ENCODE results near the gene TPR. TPM values are rescaled to one million over a fixed set of nuclear protein-coding genes. Genes with fewer than 3 reads are reported as not detected.

Gene TPR
- total RNA-seq, 1 experiment from 2014 or later, result 86.1 TPM

DNA sequence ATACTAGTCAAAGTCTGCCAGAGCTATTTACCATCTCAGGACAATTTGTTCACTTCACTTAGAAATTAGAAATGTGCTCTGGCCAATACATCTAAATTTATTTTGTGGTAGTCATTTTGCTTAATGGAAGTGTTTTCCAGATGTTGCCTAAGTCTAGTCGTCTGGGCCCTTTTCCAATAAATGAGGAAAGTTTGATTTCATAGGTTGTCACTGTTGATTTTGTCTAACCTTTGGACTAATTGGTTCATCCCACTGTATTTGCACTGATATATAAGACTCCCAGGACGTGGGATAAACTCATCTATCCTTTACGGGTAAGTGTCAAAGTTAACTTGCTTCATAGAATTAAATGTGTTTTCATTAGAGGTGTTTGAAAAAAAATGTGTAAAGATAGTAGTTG, 79.1 kb downstream of the TPR start, which contains the start of gene PRG4:
TSS of gene PRG4 (plus strand) at position 300 of the 400 bp plus-strand sequence.
- Histone ChIP-seq H3K27me3 (ENCODE audit: low read length) (no peaks in the 10 kb centered on the region), H3K4me3 (ENCODE audit: low read length) (no peak within 1 kb of the TSS), H3K9me3 (ENCODE audit: low read length) (no peaks in the 10 kb centered on the region), H3K79me2 (ENCODE audit: low read length) (no peaks in the 10 kb centered on the region), H3K9me2 (replicated peaks; ENCODE audit: insufficient read depth, low read length) (no peaks in the 10 kb centered on the region), H3K4me2 (ENCODE audit: low read depth, low read length, poor library complexity, severe bottlenecking) (no peak within 1 kb of the TSS), H2AFZ (ENCODE audit: low read length) (no peak within 1 kb of the TSS), H3K36me3 (ENCODE audit: insufficient read depth, low read length) (no peaks in the 10 kb centered on the region), H3K27ac (ENCODE audit: low read length) (no peak within 1 kb of the TSS), H4K20me1 (ENCODE audit: insufficient read depth, low read depth, low read length) (no peaks in the 10 kb centered on the region), H3K9ac (ENCODE audit: low read length) (no peak within 1 kb of the TSS), H3K4me1 (ENCODE audit: low read length) (no peaks in the 10 kb centered on the region)
- DNase-seq, result no peak

DNA sequence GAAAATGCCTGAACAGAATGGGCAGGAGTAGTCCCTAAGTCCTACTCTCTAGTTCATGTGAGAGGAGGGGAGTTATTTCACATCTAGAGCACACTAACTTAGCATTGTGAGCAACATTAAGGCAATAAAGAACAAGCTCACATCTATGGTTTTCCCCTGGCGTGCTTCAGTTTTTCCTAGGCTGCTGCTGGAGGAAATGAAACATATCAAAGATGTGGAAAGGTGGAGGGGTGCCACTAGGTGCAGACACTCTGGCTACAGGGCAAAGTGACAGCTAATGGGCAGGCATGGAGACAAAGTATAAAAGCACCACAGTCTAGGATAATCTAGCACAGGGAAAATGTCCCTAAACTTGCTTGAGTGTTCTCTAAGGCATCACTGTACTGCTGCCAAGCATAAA, 82.2 kb downstream of the TPR start:
- Histone ChIP-seq H3K4me2 (ENCODE audit: low read depth, low read length, poor library complexity, severe bottlenecking) (no peak overlapping the region), H3K9me2 (replicated peaks; ENCODE audit: insufficient read depth, low read length) (no peaks in the 10 kb centered on the region), H3K27ac (ENCODE audit: low read length) (no peak overlapping the region), H2AFZ (ENCODE audit: low read length) (no peak overlapping the region), H3K9me3 (ENCODE audit: low read length) (no peaks in the 10 kb centered on the region), H4K20me1 (ENCODE audit: insufficient read depth, low read depth, low read length) (no peaks in the 10 kb centered on the region), H3K9ac (ENCODE audit: low read length) (no peak overlapping the region), H3K36me3 (ENCODE audit: insufficient read depth, low read length) (no peaks in the 10 kb centered on the region), H3K4me1 (ENCODE audit: low read length) (no peaks in the 10 kb centered on the region), H3K4me3 (ENCODE audit: low read length) (no peak overlapping the region), H3K79me2 (ENCODE audit: low read length) (no peaks in the 10 kb centered on the region), H3K27me3 (ENCODE audit: low read length) (no peaks in the 10 kb centered on the region)
- no peak for DNase-seq

- Histone ChIP-seq H3K27me3 (ENCODE audit: low read length) (no peaks in the 10 kb centered on the region), H3K4me3 (ENCODE audit: low read length) (no peak overlapping the region), H3K9me3 (ENCODE audit: low read length) (no peaks in the 10 kb centered on the region), H3K79me2 (ENCODE audit: low read length) (no peaks in the 10 kb centered on the region), H4K20me1 (ENCODE audit: insufficient read depth, low read depth, low read length) (no peaks in the 10 kb centered on the region), H3K4me2 (ENCODE audit: low read depth, low read length, poor library complexity, severe bottlenecking) (no peak overlapping the region), H3K27ac (ENCODE audit: low read length) (no peak overlapping the region), H3K9ac (ENCODE audit: low read length) (no peak overlapping the region), H2AFZ (ENCODE audit: low read length) (no peak overlapping the region), H3K9me2 (replicated peaks; ENCODE audit: insufficient read depth, low read length) (no peaks in the 10 kb centered on the region), H3K4me1 (ENCODE audit: low read length) (no peaks in the 10 kb centered on the region), H3K36me3 (ENCODE audit: insufficient read depth, low read length) (no peaks in the 10 kb centered on the region)
- peak; percentile 33 for DNase-seq
Measured at GRCh38 chr1:186291271-186291670, 83.8 kb downstream of the TPR start.

DNA sequence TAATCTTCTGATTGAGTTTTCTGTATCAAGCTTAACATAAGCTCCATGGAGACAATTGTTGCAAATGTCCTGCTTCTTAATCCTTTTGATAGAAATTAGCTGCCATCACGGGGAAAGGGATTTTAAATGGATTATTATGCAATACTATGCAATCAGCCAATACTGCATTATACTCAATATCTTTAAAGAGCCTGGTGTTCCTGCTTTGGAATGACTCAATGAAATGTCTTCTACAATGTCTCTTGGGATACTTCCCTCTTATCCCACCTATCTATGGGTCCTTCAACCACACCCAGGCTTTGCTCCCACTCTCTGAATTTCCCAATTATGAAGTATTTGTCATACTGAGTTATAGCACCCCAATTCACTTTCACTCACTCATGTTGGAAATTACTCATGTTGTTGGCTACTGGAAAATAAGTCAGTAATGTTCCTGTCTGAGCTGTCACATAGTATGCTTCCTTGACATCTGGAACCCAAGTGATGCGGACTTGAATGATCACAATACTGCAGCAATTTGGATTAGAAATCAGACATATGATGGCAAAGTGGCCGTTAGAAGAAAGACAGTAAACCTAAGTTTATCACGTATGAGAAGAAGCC, 85.0 kb downstream of the TPR start:
- H3K9ac ChIP-seq (ENCODE audit: low read length), result no peak overlapping the region
- H3K4me2 ChIP-seq (ENCODE audit: low read depth, low read length, poor library complexity, severe bottlenecking), result no peak overlapping the region

GRCh38 chr1:186286615-186287315, 88.3 kb downstream of the TPR start:
- H3K4me2 ChIP-seq (ENCODE audit: low read depth, low read length, poor library complexity, severe bottlenecking), result no peak overlapping the region

More for the DNA sequence above, 85.0 kb downstream of the TPR start:
- Histone ChIP-seq H3K9me3 (ENCODE audit: low read length) (no peaks in the 10 kb centered on the region), H3K36me3 (ENCODE audit: insufficient read depth, low read length) (no peaks in the 10 kb centered on the region), H3K79me2 (ENCODE audit: low read length) (no peaks in the 10 kb centered on the region), H3K4me3 (ENCODE audit: low read length) (no peak overlapping the region), H4K20me1 (ENCODE audit: insufficient read depth, low read depth, low read length) (no peaks in the 10 kb centered on the region), H3K27me3 (ENCODE audit: low read length) (no peaks in the 10 kb centered on the region), H2AFZ (ENCODE audit: low read length) (no peak overlapping the region), H3K9me2 (replicated peaks; ENCODE audit: insufficient read depth, low read length) (no peaks in the 10 kb centered on the region), H3K4me1 (ENCODE audit: low read length) (no peaks in the 10 kb centered on the region), H3K27ac (ENCODE audit: low read length) (no peak overlapping the region)
- DNase-seq, result peak; percentile 12

DNA sequence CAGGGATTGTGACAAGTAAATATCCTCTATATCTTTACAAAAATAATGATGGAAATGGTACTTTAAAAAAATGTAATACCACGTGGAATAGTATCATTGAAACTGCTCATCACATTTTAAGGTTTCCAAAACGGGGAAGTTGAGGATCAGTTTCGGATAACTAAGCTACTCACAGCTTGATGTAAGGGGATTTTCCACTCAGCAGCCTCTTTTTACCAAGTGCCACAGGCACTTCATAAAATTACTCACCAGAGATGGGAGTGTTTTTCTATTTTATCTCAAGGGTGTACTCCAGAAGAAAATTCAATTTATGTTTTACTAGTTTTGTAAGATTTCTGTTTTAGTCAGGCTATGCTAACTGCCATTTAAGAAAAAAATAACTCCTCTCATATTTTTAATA, 91.7 kb downstream of the TPR start:
- no peaks in the 10 kb centered on the region for H3K36me3 ChIP-seq (ENCODE audit: insufficient read depth, low read length)
- no peak for DNase-seq
- no peak overlapping the region for H3K9ac ChIP-seq (ENCODE audit: low read length)
- no peaks in the 10 kb centered on the region for H3K4me1 ChIP-seq (ENCODE audit: low read length)
- no peak overlapping the region for H2AFZ ChIP-seq (ENCODE audit: low read length)
- H4K20me1 ChIP-seq (ENCODE audit: insufficient read depth, low read depth, low read length), result no peaks in the 10 kb centered on the region
- H3K27ac ChIP-seq (ENCODE audit: low read length), result no peak overlapping the region
- H3K79me2 ChIP-seq (ENCODE audit: low read length), result no peaks in the 10 kb centered on the region
- no peaks in the 10 kb centered on the region for H3K9me2 ChIP-seq (replicated peaks; ENCODE audit: insufficient read depth, low read length)
- H3K4me3 ChIP-seq (ENCODE audit: low read length), result no peak overlapping the region
- no peaks in the 10 kb centered on the region for H3K9me3 ChIP-seq (ENCODE audit: low read length)
- no peaks in the 10 kb centered on the region for H3K27me3 ChIP-seq (ENCODE audit: low read length)
- no peak overlapping the region for H3K4me2 ChIP-seq (ENCODE audit: low read depth, low read length, poor library complexity, severe bottlenecking)

More at GRCh38 chr1:186286615-186287315, 88.3 kb downstream of the TPR start:
- no peaks in the 10 kb centered on the region for H4K20me1 ChIP-seq (ENCODE audit: insufficient read depth, low read depth, low read length)
- no peaks in the 10 kb centered on the region for H3K79me2 ChIP-seq (ENCODE audit: low read length)
- H3K4me3 ChIP-seq (ENCODE audit: low read length), result no peak overlapping the region
- no peak overlapping the region for H3K27ac ChIP-seq (ENCODE audit: low read length)
- H3K9ac ChIP-seq (ENCODE audit: low read length), result no peak overlapping the region
- no peaks in the 10 kb centered on the region for H3K9me3 ChIP-seq (ENCODE audit: low read length)
- DNase-seq, result peak; percentile 14
- H3K9me2 ChIP-seq (replicated peaks; ENCODE audit: insufficient read depth, low read length), result no peaks in the 10 kb centered on the region
- H3K27me3 ChIP-seq (ENCODE audit: low read length), result no peaks in the 10 kb centered on the region
- H2AFZ ChIP-seq (ENCODE audit: low read length), result no peak overlapping the region
- no peaks in the 10 kb centered on the region for H3K36me3 ChIP-seq (ENCODE audit: insufficient read depth, low read length)
- no peaks in the 10 kb centered on the region for H3K4me1 ChIP-seq (ENCODE audit: low read length)

- Histone ChIP-seq H3K4me3 (ENCODE audit: low read length) (no peak overlapping the region), H4K20me1 (ENCODE audit: insufficient read depth, low read depth, low read length) (no peaks in the 10 kb centered on the region), H3K79me2 (ENCODE audit: low read length) (no peaks in the 10 kb centered on the region), H3K27ac (ENCODE audit: low read length) (no peak overlapping the region), H3K36me3 (ENCODE audit: insufficient read depth, low read length) (no peaks in the 10 kb centered on the region), H3K9me3 (ENCODE audit: low read length) (no peaks in the 10 kb centered on the region), H3K4me1 (ENCODE audit: low read length) (no peaks in the 10 kb centered on the region), H3K4me2 (ENCODE audit: low read depth, low read length, poor library complexity, severe bottlenecking) (no peak overlapping the region), H2AFZ (ENCODE audit: low read length) (no peak overlapping the region), H3K9me2 (replicated peaks; ENCODE audit: insufficient read depth, low read length) (no peaks in the 10 kb centered on the region), H3K27me3 (ENCODE audit: low read length) (no peaks in the 10 kb centered on the region), H3K9ac (ENCODE audit: low read length) (no peak overlapping the region)
- no peak for DNase-seq
Measured at GRCh38 chr1:186282466-186282865, 92.6 kb downstream of the TPR start.

GRCh38 chr1:186275822-186276221, 99.2 kb downstream of the TPR start:
- no peaks in the 10 kb centered on the region for H3K9me2 ChIP-seq (replicated peaks; ENCODE audit: insufficient read depth, low read length)

More at GRCh38 chr1:186275822-186276221, 99.2 kb downstream of the TPR start:
- no peaks in the 10 kb centered on the region for H3K4me1 ChIP-seq (ENCODE audit: low read length)
- no peaks in the 10 kb centered on the region for H3K79me2 ChIP-seq (ENCODE audit: low read length)
- no peaks in the 10 kb centered on the region for H3K9me3 ChIP-seq (ENCODE audit: low read length)
- no peak overlapping the region for H3K27ac ChIP-seq (ENCODE audit: low read length)
- DNase-seq, result no peak
- H3K9ac ChIP-seq (ENCODE audit: low read length), result no peak overlapping the region
- no peaks in the 10 kb centered on the region for H3K27me3 ChIP-seq (ENCODE audit: low read length)
- H2AFZ ChIP-seq (ENCODE audit: low read length), result no peak overlapping the region
- H3K4me3 ChIP-seq (ENCODE audit: low read length), result no peak overlapping the region
- H3K4me2 ChIP-seq (ENCODE audit: low read depth, low read length, poor library complexity, severe bottlenecking), result no peak overlapping the region
- H3K36me3 ChIP-seq (ENCODE audit: insufficient read depth, low read length), result no peaks in the 10 kb centered on the region
- no peaks in the 10 kb centered on the region for H4K20me1 ChIP-seq (ENCODE audit: insufficient read depth, low read depth, low read length)

Measured in Karpas-422 (cell line).